CD14-positive monocyte (primary cell): ENCODE data around the gene NKAIN2. TPM values are rescaled to one million over a fixed set of nuclear protein-coding genes. Genes with fewer than 3 reads are reported as not detected.

Experiments
- DNase-seq, 3 donors: peaks; one replicate each; pipeline ENCODE4 v3.0.0-alpha.2; 2011 to 2022
- H2AFZ ChIP-seq: 2 replicates; pipeline ENCODE4 v1.6.0; 2012; ENCODE audit warnings: mild to moderate bottlenecking, low read depth, low read length, inconsistent platforms; ENCODE audit not compliant: insufficient read depth, poor library complexity, severe bottlenecking
- H3K27ac ChIP-seq, 2 donors: 1 replicate in 1 of 2; 2 replicates in 1 of 2; pipeline ENCODE4 v1.5.1; 2012 to 2013; ENCODE audit warnings: low read length in 2 of 2, control low read depth in 1 of 2, inconsistent platforms in 1 of 2, low read depth in 1 of 2, mild to moderate bottlenecking in 1 of 2
- H3K27me3 ChIP-seq, 2 donors: one replicate each; pipeline versions ENCODE4 v1.6.0 to v1.6.1; 2011 to 2013; ENCODE audit warnings: low read length in 2 of 2; ENCODE audit not compliant: control insufficient read depth in 2 of 2, insufficient read depth in 2 of 2
- H3K36me3 ChIP-seq, 2 donors: replicated peaks in 1 of 2; 1 replicate in 1 of 2; 2 replicates in 1 of 2; pipeline versions ENCODE4 v1.5.1 to v1.6.1; 2012 to 2013; ENCODE audit warnings: low read length in 2 of 2, control low read depth in 1 of 2, inconsistent platforms in 1 of 2, mild to moderate bottlenecking in 1 of 2; ENCODE audit not compliant: insufficient read depth in 2 of 2, control insufficient read depth in 1 of 2
- H3K4me1 ChIP-seq, 2 donors: 1 replicate in 1 of 2; 2 replicates in 1 of 2; pipeline versions ENCODE4 v1.5.1 to v1.6.1; 2012 to 2013; ENCODE audit warnings: low read length in 2 of 2, control low read depth in 1 of 2, inconsistent platforms in 1 of 2, mild to moderate bottlenecking in 1 of 2, moderate library complexity in 1 of 2; ENCODE audit not compliant: insufficient read depth in 2 of 2, control insufficient read depth in 1 of 2
- H3K4me2 ChIP-seq: replicated peaks from 2 replicates; pipeline ENCODE3; 2012; ENCODE audit warnings: low read length, moderate library complexity, mild to moderate bottlenecking; ENCODE audit not compliant: poor library complexity, severe bottlenecking; ENCODE audit errors: extremely low read depth
- H3K4me3 ChIP-seq, 3 experiments: fragments of 200-600 bp in 1 of 3; sonication (generic) in 1 of 3; replicated peaks in 1 of 3; 1 replicate in 2 of 3; 2 replicates in 1 of 3; pipeline ENCODE4 v1.5.1; 2011 to 2013; ENCODE audit warnings: low read length in 3 of 3, mild to moderate bottlenecking in 3 of 3, control low read depth in 2 of 3, low read depth in 2 of 3, inconsistent platforms in 1 of 3, moderate library complexity in 1 of 3
- H3K79me2 ChIP-seq: 2 replicates; pipeline ENCODE4 v1.6.0; 2012; ENCODE audit warnings: mild to moderate bottlenecking, control low read depth, inconsistent platforms, low read length, moderate library complexity; ENCODE audit not compliant: insufficient read depth
- H3K9ac ChIP-seq: 2 replicates; pipeline ENCODE4 v1.6.0; 2017; ENCODE audit warnings: low read length, mild to moderate bottlenecking; ENCODE audit not compliant: insufficient read depth, poor library complexity, severe bottlenecking
- H3K9me3 ChIP-seq, 2 donors: replicated peaks in 1 of 2; 1 replicate in 1 of 2; 2 replicates in 1 of 2; pipeline versions ENCODE4 v1.5.1 to v1.6.1; 2012 to 2013; ENCODE audit warnings: low read length in 2 of 2, control low read depth in 1 of 2; ENCODE audit not compliant: control insufficient read depth in 1 of 2, insufficient read depth in 1 of 2
- H4K20me1 ChIP-seq: 2 replicates; pipeline ENCODE4 v1.6.0; 2012; ENCODE audit warnings: mild to moderate bottlenecking, low read length, control low read depth, moderate library complexity; ENCODE audit not compliant: insufficient read depth
- H3K27ac Mint-ChIP-seq, 7 donors: one replicate each; pipeline ENCODE4 v1.8.0; 2020; ENCODE audit warnings: mild to moderate bottlenecking in 7 of 7, mixed read lengths in 7 of 7, moderate library complexity in 6 of 7, inconsistent platforms in 2 of 7
- H3K27me3 Mint-ChIP-seq, 3 donors: one replicate each; pipeline ENCODE4 v1.8.0; 2021 to 2022; ENCODE audit warnings: low read depth in 3 of 3, mild to moderate bottlenecking in 3 of 3, mixed read lengths in 3 of 3, moderate library complexity in 3 of 3, inconsistent platforms in 1 of 3
- H3K36me3 Mint-ChIP-seq, 2 donors: one replicate each; pipeline ENCODE4 v1.8.0; 2020; ENCODE audit warnings: mixed read lengths in 2 of 2, inconsistent platforms in 1 of 2, mild to moderate bottlenecking in 1 of 2
- H3K4me1 Mint-ChIP-seq: one replicate; pipeline ENCODE4 v1.8.0; 2020; ENCODE audit warnings: mild to moderate bottlenecking, mixed read lengths
- H3K4me3 Mint-ChIP-seq, 2 donors: one replicate each; pipeline ENCODE4 v1.8.0; 2020; ENCODE audit warnings: mild to moderate bottlenecking in 2 of 2, mixed read lengths in 2 of 2, moderate library complexity in 1 of 2
- H3K9me3 Mint-ChIP-seq, 7 donors: one replicate each; pipeline ENCODE4 v1.8.0; 2020 to 2022; ENCODE audit warnings: mixed read lengths in 7 of 7, mild to moderate bottlenecking in 6 of 7, moderate library complexity in 6 of 7, inconsistent platforms in 2 of 7
- WGBS: methylation state at CpG from one replicate; pipeline ENCODE4 v1.1.5; 2013; ENCODE audit warnings: missing lambda C conversion rate; ENCODE audit not compliant: insufficient coverage; 5-methylcytosine and 5-hydroxymethylcytosine counted together
- intact Hi-C, 2 donors: fragments of 100-400 bp; cut with micrococcal nuclease; formaldehyde crosslinking; loops; one replicate each; pipeline versions ENCODE4 v1.15.0 to v1.15.1; 2023
- polyA plus RNA-seq, 3 donors: library from polyadenylated mRNA; depleted of rRNA in 1 of 3; unstranded in 2 of 3; stranded (reverse) in 1 of 3; fragments of 300-500 nt in 2 of 3; fragments of >200 nt in 1 of 3; fragmentation: Illumina TruSeq in 2 of 3; gene quantifications; 1 replicate in 2 of 3; 2 replicates in 1 of 3; pipeline ENCODE4 v1.2.3, GENCODE V29; 2012 to 2021
- TF ChIP-seq, protein P1 (sequence below): fragments of 200-600 bp; IDR thresholded peaks from one replicate; pipeline ENCODE4 v1.8.0; 2022; ENCODE audit warnings: antibody characterized with exemption, mild to moderate bottlenecking

The NKAIN2 gene
- polyA plus RNA-seq, 3 donors: not detected

DNA sequence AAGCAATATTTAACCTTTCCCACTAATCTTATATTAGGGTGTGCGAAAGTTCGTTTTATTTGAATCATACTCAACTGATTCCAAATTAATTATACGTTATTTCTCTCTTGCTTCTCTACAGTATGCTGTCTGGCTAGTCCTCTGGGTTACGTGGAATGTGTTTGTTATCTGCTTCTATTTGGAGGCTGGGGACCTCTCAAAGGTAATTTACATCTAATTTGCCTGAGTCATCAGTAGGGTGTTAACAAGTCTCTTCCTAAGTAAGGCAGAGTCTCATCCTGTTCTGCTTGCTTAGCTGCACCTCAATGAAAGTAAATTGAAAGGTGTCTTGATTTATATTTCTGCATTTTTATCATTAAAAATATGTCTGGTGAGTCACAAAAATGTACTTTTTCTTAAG lies 551.5 kb downstream of the NKAIN2 start:
- WGBS: no CpG with 5 or more reads among the region's 4 CpGs
- H3K4me3 Mint-ChIP-seq: no peak overlapping the region
- Histone ChIP-seq H3K4me1 (no peaks in the 10 kb centered on the region), H3K27ac (no peak overlapping the region), H3K79me2 (no peaks in the 10 kb centered on the region), H3K9me3 (no peaks in the 10 kb centered on the region), H4K20me1 (no peaks in the 10 kb centered on the region), H3K9ac (no peak overlapping the region), H2AFZ (no peak overlapping the region), H3K4me3 (no peak overlapping the region), H3K27me3 (no peaks in the 10 kb centered on the region), H3K36me3 (no peaks in the 10 kb centered on the region), H3K4me2 (no peak overlapping the region)
- H3K9me3 Mint-ChIP-seq: peaks cover 0 to 10% (median 2%) of the 10 kb centered on the region in 7 donors
- DNase-seq: no peak
- intact Hi-C loops: no loop called here
- no peak overlapping the region for H3K27ac Mint-ChIP-seq
- H3K4me1 Mint-ChIP-seq: no peaks in the 10 kb centered on the region
- H3K27me3 Mint-ChIP-seq: no peaks in the 10 kb centered on the region
- no peaks in the 10 kb centered on the region for H3K36me3 Mint-ChIP-seq
- TF ChIP-seq, protein P1, sequence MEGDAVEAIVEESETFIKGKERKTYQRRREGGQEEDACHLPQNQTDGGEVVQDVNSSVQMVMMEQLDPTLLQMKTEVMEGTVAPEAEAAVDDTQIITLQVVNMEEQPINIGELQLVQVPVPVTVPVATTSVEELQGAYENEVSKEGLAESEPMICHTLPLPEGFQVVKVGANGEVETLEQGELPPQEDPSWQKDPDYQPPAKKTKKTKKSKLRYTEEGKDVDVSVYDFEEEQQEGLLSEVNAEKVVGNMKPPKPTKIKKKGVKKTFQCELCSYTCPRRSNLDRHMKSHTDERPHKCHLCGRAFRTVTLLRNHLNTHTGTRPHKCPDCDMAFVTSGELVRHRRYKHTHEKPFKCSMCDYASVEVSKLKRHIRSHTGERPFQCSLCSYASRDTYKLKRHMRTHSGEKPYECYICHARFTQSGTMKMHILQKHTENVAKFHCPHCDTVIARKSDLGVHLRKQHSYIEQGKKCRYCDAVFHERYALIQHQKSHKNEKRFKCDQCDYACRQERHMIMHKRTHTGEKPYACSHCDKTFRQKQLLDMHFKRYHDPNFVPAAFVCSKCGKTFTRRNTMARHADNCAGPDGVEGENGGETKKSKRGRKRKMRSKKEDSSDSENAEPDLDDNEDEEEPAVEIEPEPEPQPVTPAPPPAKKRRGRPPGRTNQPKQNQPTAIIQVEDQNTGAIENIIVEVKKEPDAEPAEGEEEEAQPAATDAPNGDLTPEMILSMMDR: no peak

DNA sequence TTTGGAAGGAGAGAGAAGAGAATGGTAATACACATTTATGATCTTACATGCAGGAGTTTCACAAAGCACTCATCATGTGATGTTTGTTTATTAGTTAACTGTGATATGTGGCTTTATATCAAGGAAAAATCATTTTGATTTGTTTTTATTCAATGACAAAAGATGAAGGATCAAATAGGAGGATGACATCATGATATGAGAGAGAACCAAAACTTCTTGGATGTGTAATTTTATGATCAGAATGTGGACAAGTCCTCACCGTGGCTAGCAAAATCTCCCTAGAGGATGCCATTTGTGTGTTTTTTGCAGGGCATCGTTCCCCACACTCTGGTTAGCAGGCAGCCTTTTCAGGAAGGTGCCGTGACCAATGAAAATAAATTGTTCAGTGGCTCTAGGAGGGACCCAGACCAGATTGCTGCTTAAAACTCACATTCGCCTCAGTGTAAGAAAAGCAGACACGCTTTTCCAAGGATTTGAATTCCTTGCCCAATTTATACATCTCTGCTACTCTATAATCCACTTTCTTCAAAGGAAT lies 552.7 kb downstream of the NKAIN2 start:
- Mint-ChIP-seq H3K4me3 (no peak overlapping the region), H3K36me3 (no peaks in the 10 kb centered on the region), H3K9me3 (peaks cover 0 to 10% (median 2%) of the 10 kb centered on the region in 7 donors), H3K4me1 (no peaks in the 10 kb centered on the region), H3K27ac (no peak overlapping the region), H3K27me3 (no peaks in the 10 kb centered on the region)
- H3K4me1 ChIP-seq: no peaks in the 10 kb centered on the region
- no peak overlapping the region for H3K9ac ChIP-seq
- no peaks in the 10 kb centered on the region for H4K20me1 ChIP-seq
- H3K27ac ChIP-seq: no peak overlapping the region
- WGBS: 94% methylated on average over 3 of the region's 5 CpGs
- intact Hi-C loops: no loop called here
- no peaks in the 10 kb centered on the region for H3K36me3 ChIP-seq
- no peaks in the 10 kb centered on the region for H3K9me3 ChIP-seq
- no peak overlapping the region for H3K4me3 ChIP-seq
- H3K27me3 ChIP-seq: no peaks in the 10 kb centered on the region
- H3K79me2 ChIP-seq: no peaks in the 10 kb centered on the region
- no peak overlapping the region for H2AFZ ChIP-seq
- no peak for DNase-seq
- TF ChIP-seq, protein P1: no peak
- no peak overlapping the region for H3K4me2 ChIP-seq
